ENCODE measurements around the gene C19orf18.

C19orf18 gene

DNA sequence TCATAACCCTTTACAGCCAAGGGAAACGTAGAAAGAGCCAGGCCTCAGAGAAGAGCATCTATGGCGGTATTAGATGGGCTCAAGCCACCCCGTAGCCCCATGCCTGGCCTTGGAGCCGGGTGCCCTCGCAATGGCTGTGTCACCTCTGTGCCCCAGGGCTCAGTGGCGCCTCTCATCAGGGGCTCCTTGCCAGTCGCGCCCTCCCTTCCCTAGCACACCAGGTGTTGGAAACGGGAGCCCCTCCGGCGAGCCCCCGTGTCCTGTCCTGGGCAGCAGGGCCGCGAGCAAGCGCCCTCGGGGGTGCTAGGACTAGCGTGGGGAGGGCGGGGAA is 27.3 kb downstream of the C19orf18 start:
- no peak for DNase-seq

DNA sequence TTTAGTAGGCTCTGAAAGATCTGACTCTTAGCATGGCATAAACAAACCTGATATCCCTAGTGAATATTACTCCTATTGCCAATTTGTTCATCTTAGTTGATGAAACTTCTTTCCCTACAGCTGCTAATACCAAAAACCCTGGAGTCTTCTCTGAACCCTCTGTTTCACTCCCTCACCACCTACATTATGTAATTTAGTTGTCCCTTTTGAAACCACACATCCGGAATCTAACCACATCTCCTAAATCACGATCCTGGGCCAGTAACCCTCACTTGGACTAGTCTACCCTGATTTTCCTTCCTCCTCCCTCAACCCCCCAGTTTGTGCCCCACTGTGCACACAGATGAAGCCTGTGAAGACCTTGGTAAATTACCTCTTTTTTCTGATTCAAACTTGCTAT is 28.0 kb downstream of the C19orf18 start:
- no peak for DNase-seq

DNA sequence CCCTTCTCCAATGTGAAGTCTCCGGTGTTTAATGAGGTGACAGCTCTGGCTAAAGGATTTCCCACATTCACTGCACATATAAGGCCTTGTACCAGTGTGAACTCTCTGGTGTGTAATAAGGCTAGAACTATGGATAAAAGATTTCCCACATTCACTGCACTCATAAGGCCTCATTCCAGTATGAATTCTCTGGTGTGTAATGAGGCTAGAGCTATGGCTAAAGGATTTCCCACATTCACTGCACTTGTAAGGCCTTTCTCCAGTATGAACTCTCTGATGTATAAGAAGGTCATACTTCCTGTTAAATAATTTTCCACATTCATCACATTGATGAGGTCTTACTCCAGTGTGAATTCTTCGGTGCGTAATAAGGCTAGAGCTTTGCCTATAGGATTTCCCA is 32.7 kb downstream of the C19orf18 start:
- no peak for DNase-seq

DNA sequence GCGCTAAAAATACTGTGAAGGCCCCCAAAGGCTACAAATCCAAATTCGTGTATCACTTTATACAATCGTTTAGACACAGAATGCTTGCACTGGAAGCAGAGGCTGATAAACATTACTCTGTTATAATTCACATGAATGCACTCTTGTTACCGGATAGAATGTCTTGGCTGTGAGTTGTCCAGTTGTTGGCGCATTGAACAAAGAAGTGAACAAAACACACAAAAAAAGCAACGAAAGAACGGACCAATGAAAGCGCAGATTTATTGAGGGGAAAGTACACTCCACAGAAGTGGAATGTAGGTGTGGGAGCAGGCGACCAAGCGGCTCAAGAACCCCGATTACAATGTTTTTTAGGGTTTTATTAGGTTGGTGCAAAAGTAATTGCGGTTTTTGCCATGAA is 38.6 kb downstream of the C19orf18 start:
- DNase-seq = no peak

DNA sequence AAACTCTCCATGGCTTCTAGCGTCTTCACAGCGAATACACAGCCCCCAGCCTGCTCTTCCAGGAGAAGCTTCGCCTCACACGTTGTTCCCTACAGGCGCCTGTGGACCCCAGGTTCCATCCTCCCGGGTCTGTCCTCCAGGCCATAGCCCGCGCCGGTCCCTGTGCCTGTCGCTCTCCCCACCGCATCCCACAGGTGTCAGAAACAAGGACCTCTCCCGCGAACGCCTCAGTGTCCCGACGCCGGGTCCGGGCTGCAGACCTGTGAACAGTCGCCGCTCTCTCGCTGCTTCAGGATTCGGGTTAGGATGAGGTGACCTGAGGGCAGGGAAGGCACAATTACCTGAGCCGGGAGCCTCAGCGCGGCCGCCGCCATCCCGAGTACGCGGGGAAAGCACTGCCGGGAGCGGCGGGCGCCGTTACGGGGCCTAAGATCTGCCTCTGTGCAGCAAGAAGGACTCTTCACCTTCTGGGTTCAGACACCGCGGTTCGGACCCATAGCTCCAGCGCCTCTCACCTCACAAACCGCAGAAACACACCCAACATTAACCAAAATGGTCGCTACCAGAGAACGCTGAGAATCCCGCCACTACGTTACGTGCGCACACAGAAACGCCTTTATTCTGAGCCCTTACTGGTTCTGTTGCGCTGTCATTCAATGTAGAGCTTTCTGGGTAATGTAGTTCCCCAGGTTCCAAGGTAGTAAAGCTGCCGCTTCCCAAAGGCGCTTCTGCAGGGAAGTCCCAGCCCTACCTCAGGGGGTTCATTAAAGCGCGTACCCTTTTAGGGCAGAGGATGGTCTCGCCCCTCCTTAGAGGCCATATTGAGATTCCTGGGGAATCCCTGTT is 39.3 kb downstream of the C19orf18 start, which contains the start of gene ZNF418:
TSS of gene ZNF418 (minus strand) at position 583 of the 846 bp plus-strand sequence. CDS start 1,580 bp downstream, outside the sequence.
- DNase-seq = no peak

DNA sequence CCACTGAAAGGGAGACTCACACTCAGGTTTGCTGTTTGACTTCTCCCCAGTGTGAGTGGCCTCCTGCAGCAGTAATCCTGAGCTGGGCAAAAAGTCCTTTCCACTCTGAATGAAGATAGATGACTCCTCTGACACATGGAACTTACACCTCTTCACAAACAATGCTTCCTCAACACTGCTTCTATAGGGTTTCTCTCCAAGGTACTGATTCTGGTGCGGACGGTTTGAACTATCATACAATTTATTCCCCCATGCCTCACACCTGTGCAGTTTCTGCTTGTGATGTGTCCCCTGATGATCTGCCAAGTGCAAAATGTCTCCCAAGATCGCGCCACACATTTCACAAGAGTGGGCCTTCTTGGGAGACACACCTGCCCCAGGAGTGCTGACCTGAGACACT is 46.7 kb downstream of the C19orf18 start:
- DNase-seq = no peak

DNA sequence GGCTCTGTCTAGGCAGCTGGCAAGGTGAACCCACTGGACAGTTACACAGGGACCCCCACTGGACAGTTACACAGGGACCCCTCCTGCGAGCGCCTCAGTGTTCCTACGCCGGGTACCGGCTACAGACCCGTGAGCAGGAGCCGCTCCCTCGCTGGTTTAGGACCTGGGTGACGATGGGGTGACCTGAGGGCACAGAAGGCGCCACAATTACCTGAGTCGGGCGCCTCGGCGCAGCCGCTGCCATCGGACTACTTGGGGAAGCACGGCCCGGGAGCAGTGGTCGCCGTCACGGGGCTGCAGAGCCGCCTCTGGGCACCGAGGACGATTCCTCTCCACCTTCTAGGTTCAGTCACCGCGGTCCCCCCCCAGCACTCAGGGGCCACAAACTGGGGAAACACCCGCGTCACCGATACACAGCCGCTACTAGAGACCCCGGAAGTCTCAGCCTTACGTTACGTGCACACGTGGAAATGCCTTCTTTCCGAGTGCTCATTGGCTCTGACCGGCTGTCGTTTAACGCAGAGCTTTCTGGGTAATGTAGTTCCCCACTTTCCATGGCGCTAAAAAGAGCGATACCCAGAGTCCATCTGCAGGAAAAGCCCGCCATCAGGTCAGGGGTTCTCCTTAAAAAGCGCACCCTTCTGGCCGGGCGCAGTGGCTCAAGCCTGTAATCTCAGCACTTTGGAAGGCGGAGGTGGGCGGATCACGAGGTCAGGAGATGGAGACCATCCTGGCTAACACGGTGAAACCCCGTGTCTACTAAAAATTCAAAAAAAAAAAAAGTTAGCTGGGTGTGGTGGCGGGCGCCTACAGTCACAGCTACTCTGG is 58.0 kb downstream of the C19orf18 start, which contains the start of gene ZNF417:
TSS of gene ZNF417 (minus strand) at position 425 of the 828 bp plus-strand sequence. CDS start at position 244, 181 bp downstream.
- peak; percentile 87 for DNase-seq

DNA sequence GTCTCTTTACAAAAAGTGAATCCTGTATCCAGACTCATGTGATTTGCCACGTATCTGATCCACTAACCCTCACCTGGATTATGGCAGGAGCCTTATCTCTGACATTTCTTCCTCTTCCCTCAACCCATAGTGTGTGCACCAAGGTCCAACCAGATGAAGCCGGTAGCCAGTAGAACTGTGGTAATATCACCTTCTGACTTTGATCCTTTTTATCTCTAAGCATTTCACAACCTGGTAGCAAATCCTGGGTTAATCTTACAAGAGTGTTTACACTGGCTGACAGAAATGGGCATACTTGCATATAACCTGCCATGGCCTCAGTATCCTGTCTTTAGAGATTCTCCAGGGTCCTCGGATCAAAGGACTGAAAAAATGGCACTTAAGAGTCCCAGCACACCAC is 59.8 kb downstream of the C19orf18 start:
- DNase-seq = no peak
